Measurements from ENCODE around the gene HJV.

- TF ChIP-seq POLR2A (IDR thresholded peaks at IDR 0.05) (no peak), POLR2AphosphoS5 (IDR thresholded peaks at IDR 0.05) (no peak), CTCF (IDR thresholded peaks at IDR 0.05) (no peak)
Observed at GRCh38 chr1:146013559-146013922, 8.0 kb downstream of the HJV start.
